ENCODE results near the gene AFAP1L1. TPM values are rescaled to one million over a fixed set of nuclear protein-coding genes. Genes with fewer than 3 reads are reported as not detected.

Gene AFAP1L1
- total RNA-seq, 1 donor from 2014 or later, result 0.25 TPM

- Mint-ChIP-seq H3K9me3 (ENCODE audit: unreplicated experiment) (peaks cover 3% of the 10 kb centered on the region), H3K27me3 (ENCODE audit: unreplicated experiment) (peaks cover 1% of the 10 kb centered on the region), H3K4me3 (ENCODE audit: unreplicated experiment) (no peak overlapping the region), H3K27ac (ENCODE audit: unreplicated experiment) (no peak overlapping the region), H3K36me3 (ENCODE audit: unreplicated experiment) (no peaks in the 10 kb centered on the region), H3K4me1 (ENCODE audit: low read depth, unreplicated experiment) (peaks cover 9% of the 10 kb centered on the region)
- DNase-seq, result no peak
- TF ChIP-seq CTCF (IDR thresholded peaks at IDR 0.05; ENCODE audit: partially characterized antibody, unreplicated experiment), result no peak
Observed at GRCh38 chr5:149299451-149300054, 27.9 kb downstream of the AFAP1L1 start.

- Mint-ChIP-seq H3K9me3 (ENCODE audit: unreplicated experiment) (peaks cover 2% of the 10 kb centered on the region), H3K4me1 (ENCODE audit: low read depth, unreplicated experiment) (peaks cover 4% of the 10 kb centered on the region), H3K27me3 (ENCODE audit: unreplicated experiment) (peaks cover 1% of the 10 kb centered on the region), H3K4me3 (ENCODE audit: unreplicated experiment) (no peak overlapping the region), H3K36me3 (ENCODE audit: unreplicated experiment) (no peaks in the 10 kb centered on the region), H3K27ac (ENCODE audit: unreplicated experiment) (no peak overlapping the region)
- no peak for TF ChIP-seq CTCF (IDR thresholded peaks at IDR 0.05; ENCODE audit: partially characterized antibody, unreplicated experiment)
- DNase-seq, result no peak
Observed at GRCh38 chr5:149300441-149300840, 28.8 kb downstream of the AFAP1L1 start.

- Mint-ChIP-seq H3K27ac (ENCODE audit: unreplicated experiment) (no peak overlapping the region), H3K4me3 (ENCODE audit: unreplicated experiment) (no peak overlapping the region), H3K36me3 (ENCODE audit: unreplicated experiment) (no peaks in the 10 kb centered on the region), H3K4me1 (ENCODE audit: low read depth, unreplicated experiment) (peaks cover 8% of the 10 kb centered on the region), H3K9me3 (ENCODE audit: unreplicated experiment) (peaks cover 2% of the 10 kb centered on the region), H3K27me3 (ENCODE audit: unreplicated experiment) (peaks cover 1% of the 10 kb centered on the region)
- DNase-seq, result no peak
- TF ChIP-seq CTCF (IDR thresholded peaks at IDR 0.05; ENCODE audit: partially characterized antibody, unreplicated experiment), result no peak
Observed at GRCh38 chr5:149301049-149301743, 29.5 kb downstream of the AFAP1L1 start.

- no peak for TF ChIP-seq CTCF (IDR thresholded peaks at IDR 0.05; ENCODE audit: partially characterized antibody, unreplicated experiment)
- Mint-ChIP-seq H3K4me3 (ENCODE audit: unreplicated experiment) (no peak overlapping the region), H3K4me1 (ENCODE audit: low read depth, unreplicated experiment) (peaks cover 8% of the 10 kb centered on the region), H3K27ac (ENCODE audit: unreplicated experiment) (no peak overlapping the region), H3K9me3 (ENCODE audit: unreplicated experiment) (peaks cover 2% of the 10 kb centered on the region), H3K27me3 (ENCODE audit: unreplicated experiment) (peaks cover 1% of the 10 kb centered on the region), H3K36me3 (ENCODE audit: unreplicated experiment) (no peaks in the 10 kb centered on the region)
- DNase-seq, result no peak
Observed at GRCh38 chr5:149301744-149302380, 30.2 kb downstream of the AFAP1L1 start.

- Mint-ChIP-seq H3K36me3 (ENCODE audit: unreplicated experiment) (no peaks in the 10 kb centered on the region), H3K4me3 (ENCODE audit: unreplicated experiment) (no peak overlapping the region), H3K27ac (ENCODE audit: unreplicated experiment) (no peak overlapping the region), H3K27me3 (ENCODE audit: unreplicated experiment) (peaks cover 1% of the 10 kb centered on the region), H3K4me1 (ENCODE audit: low read depth, unreplicated experiment) (peaks cover 6% of the 10 kb centered on the region), H3K9me3 (ENCODE audit: unreplicated experiment) (peaks cover 2% of the 10 kb centered on the region)
- TF ChIP-seq CTCF (IDR thresholded peaks at IDR 0.05; ENCODE audit: partially characterized antibody, unreplicated experiment), result no peak
- DNase-seq, result no peak
Observed at GRCh38 chr5:149302641-149303040, 31.0 kb downstream of the AFAP1L1 start.
